HCT116 (cell line): ENCODE data around the gene ESYT3. TPM values are rescaled to one million over a fixed set of nuclear protein-coding genes. Genes with fewer than 3 reads are reported as not detected.
"Not testable (repeated sequence)": the region's sequence is repeated elsewhere in the genome, so short reads cannot be mapped to it uniquely, and the experiment has no call there.

Experiments
- ATAC-seq: fragments of 200-7000 bp; cut with Tn5 transposase; 2 replicates; pipeline ENCODE4 v1.9.1; 2020; ENCODE audit warnings: mild to moderate bottlenecking, moderate library complexity
- BruUV-seq: library from RNA; stranded (reverse); fragments of 400-500 nt; replicated peaks from 2 replicates; lab custom pipeline; 2021; lab: Mats Ljungman, UMichigan
- CTCF ChIA-PET: fragments of 300-600 bp; sonication (Branson Sonifier 250); formaldehyde crosslinking; loops from one replicate; lab custom pipeline; 2021; ENCODE audit warnings: antibody characterized with exemption; lab: Charles Lee
- POLR2A ChIA-PET: fragments of 300-600, 350-600 bp; sonication (Branson Sonifier 250); formaldehyde crosslinking; loops from one replicate; lab custom pipeline; 2021; ENCODE audit warnings: antibody characterized with exemption; lab: Charles Lee
- RAD21 ChIA-PET, 2 experiments: fragments of 300-600 bp; sonication (Branson Sonifier 250); formaldehyde crosslinking; loops; one replicate each; lab custom pipeline; 2023; ENCODE audit warnings: low total read pairs in 2 of 2; ENCODE audit not compliant: uncharacterized antibody in 2 of 2, unreplicated experiment in 2 of 2, low non-redundant PET in 1 of 2; lab: Charles Lee
- DNase-seq: peaks from one replicate; pipeline ENCODE4 v3.0.0-alpha.2; 2010; ENCODE audit warnings: low read depth, low spot score
- H2AFZ ChIP-seq: fragments of 200-600 bp; shearing (Covaris generic), sonication (generic); 2 replicates; pipeline ENCODE4 v1.6.1; 2017; ENCODE audit warnings: low read depth, mixed run types, mixed read lengths, antibody characterized with exemption, low read length; ENCODE audit not compliant: poor library complexity, severe bottlenecking
- H3K27ac ChIP-seq: 2 replicates; pipeline ENCODE4 v1.5.1; 2012; ENCODE audit warnings: low read depth, low read length
- H3K27me3 ChIP-seq: fragments of 200-600 bp; sonication (generic); 2 replicates; pipeline ENCODE4 v1.6.1; 2016; ENCODE audit warnings: mixed run types, low read length, mixed read lengths; ENCODE audit not compliant: insufficient read depth
- H3K36me3 ChIP-seq, 2 experiments: fragments of 200-500 bp in 1 of 2; fragments of 200-600 bp in 1 of 2; sonication (Bioruptor generic) in 1 of 2; sonication (generic) in 1 of 2; 2 replicates each; pipeline versions ENCODE4 v1.5.1 to v1.6.1; 2014 to 2016; ENCODE audit warnings: low read length in 2 of 2, inconsistent platforms in 1 of 2, mixed read lengths in 1 of 2, mixed run types in 1 of 2; ENCODE audit not compliant: insufficient read depth in 2 of 2, control insufficient read depth in 1 of 2
- H3K4me1 ChIP-seq, 2 experiments: fragments of 200-600 bp in 1 of 2; sonication (generic) in 1 of 2; 2 replicates each; pipeline versions ENCODE4 v1.5.1 to v1.6.1; 2012 to 2017; ENCODE audit warnings: low read length in 2 of 2, inconsistent platforms in 1 of 2, mild to moderate bottlenecking in 1 of 2, mixed read lengths in 1 of 2, mixed run types in 1 of 2, moderate library complexity in 1 of 2; ENCODE audit not compliant: insufficient read depth in 2 of 2, control insufficient read depth in 1 of 2
- H3K4me2 ChIP-seq: fragments of 200-600 bp; sonication (generic); 2 replicates; pipeline ENCODE4 v1.6.1; 2017; ENCODE audit warnings: mixed run types, low read length, mixed read lengths
- H3K4me3 ChIP-seq, 2 experiments: fragments of 200-600 bp in 1 of 2; sonication (generic) in 1 of 2; replicated peaks in 1 of 2; 2 replicates each; pipeline ENCODE4 v1.5.1; 2011 to 2016; ENCODE audit warnings: low read length in 2 of 2, control low read depth in 1 of 2, low read depth in 1 of 2, mild to moderate bottlenecking in 1 of 2, mixed read lengths in 1 of 2, mixed run types in 1 of 2
- H3K79me2 ChIP-seq: fragments of 200-600 bp; sonication (generic); 2 replicates; pipeline ENCODE4 v1.6.1; 2017; ENCODE audit warnings: mild to moderate bottlenecking, mixed run types, low read length, moderate library complexity, mixed read lengths; ENCODE audit not compliant: insufficient read depth
- H3K9ac ChIP-seq: fragments of 200-600 bp; sonication (generic); 2 replicates; pipeline ENCODE4 v1.6.1; 2016; ENCODE audit warnings: low read length, mixed read lengths
- H3K9me2 ChIP-seq: fragments of 200-600 bp; sonication (generic), shearing (Covaris generic); 2 replicates; pipeline ENCODE4 v1.6.1; 2017; ENCODE audit warnings: mixed run types, mild to moderate bottlenecking, moderate library complexity; ENCODE audit not compliant: insufficient read depth
- H3K9me3 ChIP-seq, 2 experiments: fragments of 200-500 bp in 1 of 2; fragments of 200-600 bp in 1 of 2; sonication (Bioruptor generic) in 1 of 2; sonication (generic) in 1 of 2; 2 replicates each; pipeline ENCODE4 v1.6.1; 2014 to 2017; ENCODE audit warnings: low read length in 2 of 2, mixed read lengths in 2 of 2, inconsistent platforms in 1 of 2, low read depth in 1 of 2, mild to moderate bottlenecking in 1 of 2, mixed run types in 1 of 2, moderate library complexity in 1 of 2; ENCODE audit not compliant: control insufficient read depth in 1 of 2, insufficient read depth in 1 of 2
- H4K20me1 ChIP-seq: fragments of 200-600 bp; sonication (generic), shearing (Covaris generic); 2 replicates; pipeline ENCODE4 v1.6.1; 2017; ENCODE audit warnings: mixed run types, mild to moderate bottlenecking, moderate library complexity; ENCODE audit not compliant: insufficient read depth
- JUND ChIP-seq: IDR thresholded peaks from 2 replicates; pipeline ENCODE4 v1.6.1; 2012
- RAD21 ChIP-seq: IDR thresholded peaks from 2 replicates; pipeline ENCODE4 v1.6.1; 2012; ENCODE audit warnings: low read depth, mild to moderate bottlenecking
- intact Hi-C: fragments of 100-400 bp; cut with micrococcal nuclease; formaldehyde crosslinking; loops from 2 replicates; pipeline ENCODE4 v1.10.0; 2022
- total RNA-seq: library from RNA; stranded (reverse); gene quantifications from one replicate; pipeline ENCODE4 v1.2.1, GENCODE V29; 2021; ENCODE audit not compliant: unreplicated experiment
- TF ChIP-seq, protein P1 (sequence below), 3 experiments: fragments of 200-600 bp in 1 of 3; sonication (generic) in 1 of 3; IDR thresholded peaks in 2 of 3; conservative IDR thresholded peaks in 1 of 3; 2 replicates each; pipeline ENCODE4 v1.5.1; 2012 to 2017; ENCODE audit warnings: low read depth in 2 of 3, low read length in 2 of 3, antibody characterized with exemption in 1 of 3, borderline replicate concordance in 1 of 3, control low read depth in 1 of 3, mild to moderate bottlenecking in 1 of 3, mixed read lengths in 1 of 3, mixed run types in 1 of 3, moderate library complexity in 1 of 3; ENCODE audit not compliant: insufficient read depth in 1 of 3

The ESYT3 gene
- total RNA-seq, 1 experiment from 2014 or later = 0.05 TPM

DNA sequence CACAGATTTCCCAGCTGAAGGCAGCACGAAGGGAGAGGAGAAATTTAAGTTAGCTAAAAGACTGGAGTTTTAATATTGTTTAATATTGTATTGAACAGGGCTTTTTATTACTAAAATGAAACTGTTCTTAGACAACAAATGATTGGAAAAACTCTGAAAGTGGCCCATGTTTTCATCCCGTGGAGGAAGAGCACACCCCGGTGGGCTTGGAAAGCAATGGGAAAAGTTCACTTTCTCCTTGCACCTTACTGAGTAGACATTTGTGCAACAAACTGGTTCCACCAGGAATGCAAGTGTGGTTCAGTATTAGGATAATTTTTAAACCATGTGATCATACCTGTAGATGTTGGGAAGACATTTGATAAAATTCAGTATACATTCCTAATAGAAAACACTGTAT is 8.2 kb upstream of the ESYT3 start:
- ChIA-PET RAD21 (no interaction called here), CTCF (interaction anchor here (0.9 to 1.6 kb wide), 4 partner anchors 9 to 497 kb away, joined by 3 to 7 read pairs (median 4); no protein-coding TSS in a partner anchor), POLR2A (no interaction called here)
- H3K27me3 ChIP-seq = no peaks in the 10 kb centered on the region
- H3K9ac ChIP-seq = no peak overlapping the region
- no peaks in the 10 kb centered on the region for H3K4me1 ChIP-seq
- no peak overlapping the region for H3K4me2 ChIP-seq
- intact Hi-C loops = loop anchor here (1.0 to 2.0 kb wide), 3 partner anchors 94 to 357 kb away; no protein-coding TSS in a partner anchor
- H3K9me3 ChIP-seq = no peaks in the 10 kb centered on the region
- no TSS peak for BruUV-seq
- H3K4me3 ChIP-seq = no peak overlapping the region
- H3K27ac ChIP-seq = no peak overlapping the region
- peak; percentile 28 for DNase-seq
- H3K79me2 ChIP-seq = no peaks in the 10 kb centered on the region
- H3K9me2 ChIP-seq = no peaks in the 10 kb centered on the region
- H2AFZ ChIP-seq = peak overlapping the region; percentile 67
- H4K20me1 ChIP-seq = no peaks in the 10 kb centered on the region
- TF ChIP-seq, protein P1, sequence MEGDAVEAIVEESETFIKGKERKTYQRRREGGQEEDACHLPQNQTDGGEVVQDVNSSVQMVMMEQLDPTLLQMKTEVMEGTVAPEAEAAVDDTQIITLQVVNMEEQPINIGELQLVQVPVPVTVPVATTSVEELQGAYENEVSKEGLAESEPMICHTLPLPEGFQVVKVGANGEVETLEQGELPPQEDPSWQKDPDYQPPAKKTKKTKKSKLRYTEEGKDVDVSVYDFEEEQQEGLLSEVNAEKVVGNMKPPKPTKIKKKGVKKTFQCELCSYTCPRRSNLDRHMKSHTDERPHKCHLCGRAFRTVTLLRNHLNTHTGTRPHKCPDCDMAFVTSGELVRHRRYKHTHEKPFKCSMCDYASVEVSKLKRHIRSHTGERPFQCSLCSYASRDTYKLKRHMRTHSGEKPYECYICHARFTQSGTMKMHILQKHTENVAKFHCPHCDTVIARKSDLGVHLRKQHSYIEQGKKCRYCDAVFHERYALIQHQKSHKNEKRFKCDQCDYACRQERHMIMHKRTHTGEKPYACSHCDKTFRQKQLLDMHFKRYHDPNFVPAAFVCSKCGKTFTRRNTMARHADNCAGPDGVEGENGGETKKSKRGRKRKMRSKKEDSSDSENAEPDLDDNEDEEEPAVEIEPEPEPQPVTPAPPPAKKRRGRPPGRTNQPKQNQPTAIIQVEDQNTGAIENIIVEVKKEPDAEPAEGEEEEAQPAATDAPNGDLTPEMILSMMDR (IDR thresholded peaks at IDR 0.05 in 2 of 3, conservative IDR thresholded peaks at IDR 0.05 in 1 of 3; ENCODE audit: borderline replicate concordance in 1 of 3, insufficient read depth in 1 of 3, low read depth in 2 of 3, low read length in 2 of 3) = peak; percentile 54 to 68 (median 65); a peak in 5 of 6 replicates
- TF ChIP-seq RAD21 (peak; percentile 86), JUND (no peak)
- peak; percentile 76 for ATAC-seq
- no peaks in the 10 kb centered on the region for H3K36me3 ChIP-seq

DNA sequence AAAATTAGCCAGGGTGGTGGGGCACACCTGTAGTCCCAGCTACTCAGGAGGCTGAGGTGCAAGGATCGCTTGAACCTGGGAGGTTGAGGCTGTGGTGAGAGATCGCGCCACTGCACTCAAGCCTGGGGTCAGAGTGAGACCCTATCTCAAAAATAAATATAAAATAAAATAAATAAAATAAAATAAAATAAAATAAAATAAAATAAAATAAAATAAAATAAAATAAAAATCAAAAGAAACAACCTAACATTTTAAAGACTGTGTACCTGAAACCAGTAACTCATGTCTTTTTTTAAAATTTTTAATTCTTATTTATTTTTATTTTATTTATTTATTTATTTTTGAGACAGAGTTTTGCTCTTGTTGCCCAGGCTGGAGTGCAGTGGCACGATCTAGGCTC is 7.7 kb upstream of the ESYT3 start:
- CTCF ChIA-PET = interaction anchor here (1.0 to 1.6 kb wide), 3 partner anchors 9 to 497 kb away, joined by 3 to 7 read pairs (median 4); no protein-coding TSS in a partner anchor

More for the DNA sequence above, 7.7 kb upstream of the ESYT3 start:
- H3K4me3 ChIP-seq, H3K27me3 ChIP-seq, H4K20me1 ChIP-seq, H3K9ac ChIP-seq, H3K27ac ChIP-seq, ATAC-seq, H2AFZ ChIP-seq, H3K4me1 ChIP-seq, H3K9me3 ChIP-seq, RAD21 ChIA-PET, H3K36me3 ChIP-seq, POLR2A ChIA-PET, BruUV-seq, H3K4me2 ChIP-seq, DNase-seq, H3K79me2 ChIP-seq, H3K9me2 ChIP-seq: not testable (repeated sequence)
- intact Hi-C loops = loop anchor here (1.0 to 2.0 kb wide), 3 partner anchors 94 to 358 kb away; no protein-coding TSS in a partner anchor
